Gastroesophageal sphincter (tissue), 4 donors: Measurements from ENCODE around the gene SACM1L. TPM values are rescaled to one million over a fixed set of nuclear protein-coding genes. Genes with fewer than 3 reads are reported as not detected.
"Not testable (repeated sequence)": the region's sequence is repeated elsewhere in the genome, so short reads cannot be mapped to it uniquely, and the experiment has no call there.

ENCODE experiments used
- ATAC-seq: fragments of 150-250 bp; one replicate; pipeline ENCODE4 v1.9.1; 2016; ENCODE audit warnings: mild to moderate bottlenecking, moderate library complexity
- H3K27ac ChIP-seq, 4 donors: fragments of 200-600 bp; sonication (generic) in 3 of 4; 1 replicate in 3 of 4; 2 replicates in 1 of 4; pipeline ENCODE4 v1.5.1; 2016 to 2019
- H3K27me3 ChIP-seq: fragments of 200-600 bp; sonication (generic); one replicate; pipeline ENCODE4 v1.5.1; 2019
- H3K36me3 ChIP-seq, 2 donors: fragments of 200-600 bp; sonication (generic); one replicate each; pipeline ENCODE4 v1.5.1; 2019; ENCODE audit warnings: control low read depth in 1 of 2
- H3K4me1 ChIP-seq, 3 donors: fragments of 200-600 bp; sonication (generic); 1 replicate in 2 of 3; 2 replicates in 1 of 3; pipeline ENCODE4 v1.5.1; 2016 to 2019; ENCODE audit warnings: control low read depth in 2 of 3
- H3K4me3 ChIP-seq, 2 donors: fragments of 200-600 bp; sonication (generic); one replicate each; pipeline ENCODE4 v1.5.1; 2019; ENCODE audit warnings: mild to moderate bottlenecking in 1 of 2, moderate library complexity in 1 of 2
- H3K9me3 ChIP-seq, 3 donors: fragments of 200-600 bp; sonication (generic); one replicate each; pipeline ENCODE4 v1.5.1; 2017 to 2019; ENCODE audit warnings: control low read depth in 2 of 3
- CTCF ChIP-seq, 4 experiments: fragments of 200-600 bp in 2 of 4; fragments of 450-650 bp in 2 of 4; sonication (generic) in 1 of 4; IDR thresholded peaks; one replicate each; pipeline ENCODE4 v1.5.1; 2017 to 2019; ENCODE audit warnings: antibody characterized with exemption in 4 of 4, mild to moderate bottlenecking in 2 of 4, moderate library complexity in 2 of 4
- EP300 ChIP-seq: sonication (generic); formaldehyde crosslinking; IDR thresholded peaks from one replicate; pipeline ENCODE4 v1.6.1; 2017; ENCODE audit warnings: antibody characterized with exemption, mild to moderate bottlenecking
- POLR2A ChIP-seq, 2 donors: fragments of 450-650 bp; IDR thresholded peaks; one replicate each; pipeline ENCODE4 v1.6.1; 2017; ENCODE audit warnings: antibody characterized with exemption in 2 of 2, mild to moderate bottlenecking in 2 of 2, moderate library complexity in 1 of 2
- POLR2AphosphoS5 ChIP-seq: sonication (generic); formaldehyde crosslinking; IDR thresholded peaks from one replicate; pipeline ENCODE4 v1.6.1; 2017; ENCODE audit warnings: antibody characterized with exemption
- WGBS, 2 donors: methylation state at CpG; one replicate each; pipeline ENCODE4 v1.1.5; 2018; ENCODE audit warnings: low coverage in 1 of 2; 5-methylcytosine and 5-hydroxymethylcytosine counted together
- total RNA-seq, 4 donors: library from RNA; depleted of rRNA; stranded (reverse); fragments of >200 nt; gene quantifications; one replicate each; pipeline ENCODE4 v1.1.0, GENCODE V29; 2016

SACM1L gene
- total RNA-seq, 4 donors from 2014 or later, result 31.9 to 52.6 (median 38.2) TPM

- Histone ChIP-seq H3K27me3 (no peaks in the 10 kb centered on the region), H3K36me3 (peaks cover 0 to 2% of the 10 kb centered on the region in 2 donors), H3K4me1 (no peaks in the 10 kb centered on the region), H3K4me3 (no peak overlapping the region), H3K27ac (no peak overlapping the region), H3K9me3 (no peaks in the 10 kb centered on the region)
- ATAC-seq, result no peak
- WGBS, 2 donors, result 88% methylated on average over 3 of the region's 3 CpGs; no CpG with 5 or more reads in 1 of the 2 donors
- TF ChIP-seq EP300, result no peak
- no peak for TF ChIP-seq CTCF (IDR thresholded peaks at IDR 0.05)
- TF ChIP-seq POLR2A (IDR thresholded peaks at IDR 0.05), result no peak
- TF ChIP-seq POLR2AphosphoS5, result no peak
Observed at GRCh38 chr3:45753095-45753494, 63.9 kb downstream of the SACM1L start.

GRCh38 chr3:45754461-45754860 lies 65.3 kb downstream of the SACM1L start:
- no peak for ATAC-seq
- H3K9me3 ChIP-seq, result no peaks in the 10 kb centered on the region
- H3K4me1 ChIP-seq, result no peaks in the 10 kb centered on the region
- 97 to 100% methylated on average over 1 to 7 of the region's 7 CpGs for WGBS, 2 donors
- TF ChIP-seq EP300 (no peak), CTCF (IDR thresholded peaks at IDR 0.05) (no peak), POLR2A (IDR thresholded peaks at IDR 0.05) (no peak)
- no peak overlapping the region for H3K27ac ChIP-seq
- peaks cover 8% of the 10 kb centered on the region for H3K27me3 ChIP-seq
- no peak overlapping the region for H3K4me3 ChIP-seq
- H3K36me3 ChIP-seq, result no peaks in the 10 kb centered on the region

GRCh38 chr3:45756055-45756454 lies 66.9 kb downstream of the SACM1L start:
- no peak for TF ChIP-seq POLR2AphosphoS5
- TF ChIP-seq EP300, result no peak
- WGBS, 2 donors, result 79 to 100% methylated on average over 4 to 6 of the region's 6 CpGs
- Histone ChIP-seq H3K4me1 (no peaks in the 10 kb centered on the region), H3K27me3 (peaks cover 21% of the 10 kb centered on the region), H3K36me3 (no peaks in the 10 kb centered on the region), H3K27ac (no peak overlapping the region), H3K4me3 (no peak overlapping the region), H3K9me3 (no peaks in the 10 kb centered on the region)
- no peak for ATAC-seq

- peaks cover 23% of the 10 kb centered on the region for H3K27me3 ChIP-seq
- not testable (repeated sequence) for H3K4me3 ChIP-seq, H3K4me1 ChIP-seq, ATAC-seq, H3K27ac ChIP-seq, H3K36me3 ChIP-seq, H3K9me3 ChIP-seq
- WGBS, 2 donors, result 50 to 82% methylated on average over 1 to 2 of the region's 7 CpGs
Observed at GRCh38 chr3:45757141-45757540, 67.9 kb downstream of the SACM1L start.

GRCh38 chr3:45758871-45759270 lies 69.7 kb downstream of the SACM1L start:
- TF ChIP-seq POLR2AphosphoS5, result no peak
- no peaks in the 10 kb centered on the region for H3K9me3 ChIP-seq
- H3K4me1 ChIP-seq, result peaks cover 0 to 4% (median 0%) of the 10 kb centered on the region in 3 donors
- no peak overlapping the region for H3K4me3 ChIP-seq
- no peaks in the 10 kb centered on the region for H3K36me3 ChIP-seq
- no peak for ATAC-seq
- peaks cover 23% of the 10 kb centered on the region for H3K27me3 ChIP-seq
- WGBS, 2 donors, result 66% methylated on average over 4 of the region's 16 CpGs; no CpG with 5 or more reads in 1 of the 2 donors
- H3K27ac ChIP-seq, result no peak overlapping the region

- ATAC-seq, result no peak
- H3K9me3 ChIP-seq, result no peaks in the 10 kb centered on the region
- 83% methylated on average over 1 of the region's 12 CpGs; no CpG with 5 or more reads in 1 of the 2 donors for WGBS, 2 donors
- H3K27me3 ChIP-seq, result peaks cover 23% of the 10 kb centered on the region
- no peak overlapping the region for H3K27ac ChIP-seq
- H3K4me1 ChIP-seq, result peaks cover 0 to 4% (median 0%) of the 10 kb centered on the region in 3 donors
- TF ChIP-seq POLR2AphosphoS5, result no peak
- no peak for TF ChIP-seq POLR2A (IDR thresholded peaks at IDR 0.05)
- TF ChIP-seq EP300, result no peak
- TF ChIP-seq CTCF (IDR thresholded peaks at IDR 0.05), result no peak
- no peaks in the 10 kb centered on the region for H3K36me3 ChIP-seq
- H3K4me3 ChIP-seq, result no peak overlapping the region
Observed at GRCh38 chr3:45759851-45760250, 70.7 kb downstream of the SACM1L start.
